ENCODE results near the gene ZNF644.

Gene ZNF644

DNA sequence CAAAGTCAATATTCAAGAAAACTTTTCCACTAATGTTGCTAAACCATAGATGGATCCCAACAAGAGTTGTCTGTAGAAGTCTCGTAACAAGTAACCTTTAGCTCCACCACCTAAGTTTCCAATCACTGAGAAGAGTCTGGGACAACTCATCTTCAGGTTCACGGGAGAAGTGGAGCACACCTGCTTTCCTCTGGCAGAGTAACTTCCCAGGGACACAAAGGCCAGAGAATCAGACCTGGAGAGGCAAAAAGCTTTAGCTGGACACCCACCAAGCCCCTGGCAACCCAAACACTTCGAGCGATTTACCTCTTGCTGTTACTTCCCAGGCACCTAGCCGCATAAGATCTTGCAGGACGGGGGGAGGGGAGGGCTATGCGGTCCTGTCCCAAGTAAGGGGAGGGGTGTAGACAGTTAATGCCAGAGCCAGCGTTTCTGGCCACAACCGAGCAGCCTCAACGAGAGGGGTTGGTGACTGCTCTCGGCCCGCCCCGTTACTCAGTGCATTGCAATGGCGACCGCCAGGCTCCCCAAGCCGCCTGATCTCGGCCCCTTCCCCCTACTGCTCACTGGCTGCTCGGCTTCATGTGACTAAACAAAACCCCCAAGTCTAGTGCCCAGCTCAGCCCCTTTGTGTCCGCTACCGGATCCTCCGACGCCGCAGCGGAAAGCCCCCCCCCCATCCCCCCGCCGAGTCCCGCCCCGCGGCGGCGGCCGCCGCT lies 709 bp downstream of the ZNF644 start:
- peak; percentile 69 for DNase-seq

- DNase-seq = no peak
Observed at GRCh38 chr1:91020486-91020885, 1.3 kb downstream of the ZNF644 start.

GRCh38 chr1:91018006-91018405 lies 3.8 kb downstream of the ZNF644 start:
- no peak for DNase-seq

DNA sequence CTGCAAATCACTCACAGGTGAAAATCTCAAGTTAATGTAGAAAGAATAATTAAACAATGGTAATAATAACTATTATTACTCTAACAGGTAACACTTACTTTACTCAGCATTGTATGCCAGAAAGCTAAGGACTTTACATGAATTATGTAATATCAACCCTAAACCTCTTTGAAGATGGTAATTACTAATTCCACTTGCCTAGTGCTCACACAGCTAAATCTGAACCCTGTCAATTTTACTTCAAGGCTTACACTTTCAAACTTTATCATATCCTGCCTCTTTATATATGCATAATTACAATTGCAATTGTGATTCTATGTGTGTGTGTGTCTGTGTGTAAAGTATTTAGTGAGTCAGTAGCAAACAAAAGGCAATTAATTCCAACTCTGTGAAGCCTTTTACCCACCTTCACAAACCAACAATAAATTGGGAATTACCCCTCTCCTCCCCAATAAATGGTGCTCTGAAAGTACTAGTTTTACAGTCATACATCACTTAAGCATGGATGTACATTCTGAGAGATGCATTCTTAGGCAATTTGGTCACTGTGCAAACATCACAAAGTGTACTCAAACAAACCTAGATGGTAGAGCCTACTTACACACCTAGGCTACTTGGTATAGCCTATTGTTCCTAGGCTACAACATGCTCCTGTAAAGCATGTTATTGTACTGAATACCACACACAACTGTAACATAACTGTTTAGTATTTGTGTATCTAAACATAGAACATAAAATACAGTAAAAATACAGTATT lies 5.9 kb downstream of the ZNF644 start:
- DNase-seq = no peak

DNA sequence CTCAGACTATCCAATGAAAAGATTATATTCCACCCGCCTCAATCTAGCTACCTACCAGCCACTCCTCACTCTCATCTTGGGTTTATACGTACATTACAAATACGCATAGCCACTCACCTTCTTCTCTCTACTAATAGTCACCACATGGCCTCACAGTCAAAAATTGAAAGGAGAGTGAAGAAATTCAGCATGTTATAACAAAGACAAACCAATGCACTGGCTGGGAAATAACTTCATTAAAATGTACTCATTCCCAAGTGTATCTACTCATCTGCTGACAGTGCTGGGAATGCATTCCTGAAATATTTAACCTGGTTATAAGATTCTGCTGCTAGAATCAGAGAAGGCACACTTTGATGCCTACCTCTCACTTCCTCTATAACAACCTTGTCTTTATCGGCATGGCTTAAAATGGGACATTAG lies 6.5 kb downstream of the ZNF644 start:
- no peak for DNase-seq

DNA sequence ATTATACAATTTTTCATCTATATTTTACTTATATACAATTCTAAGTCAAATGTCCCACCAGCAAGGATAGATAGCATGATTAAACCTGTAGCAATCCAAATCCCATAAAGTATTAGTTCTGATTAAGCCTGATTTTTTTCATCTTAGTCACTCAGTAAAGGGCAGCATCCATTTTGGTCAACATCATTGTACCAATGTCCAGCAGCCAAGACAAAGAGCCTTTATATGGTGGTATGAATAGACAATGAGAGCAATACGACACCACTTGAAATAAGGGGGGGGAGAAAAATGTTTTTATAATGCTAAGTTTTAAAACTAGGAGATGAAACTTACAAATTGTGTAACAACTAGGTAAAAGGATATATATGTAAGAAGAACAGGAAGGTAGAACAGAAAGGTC lies 7.4 kb downstream of the ZNF644 start:
- DNase-seq = no peak

DNA sequence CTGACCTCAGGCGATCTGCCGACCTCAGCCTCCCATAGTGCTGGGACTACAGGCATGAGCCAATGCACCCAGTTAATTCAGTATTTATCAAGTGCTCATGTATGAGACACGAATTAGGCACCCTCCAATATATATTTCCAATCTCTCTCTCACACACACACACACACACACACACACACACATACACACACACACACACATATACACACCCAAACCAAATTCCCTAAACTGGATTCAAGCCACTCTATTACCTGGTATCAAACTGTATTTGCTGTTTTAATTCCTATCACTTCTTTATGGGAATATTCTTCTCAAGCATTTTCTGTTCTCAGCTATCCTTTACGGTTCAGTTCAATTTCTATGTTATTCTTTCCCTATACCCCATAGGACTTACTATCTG lies 8.5 kb downstream of the ZNF644 start:
- no peak for DNase-seq

GRCh38 chr1:91012196-91012595 lies 9.6 kb downstream of the ZNF644 start:
- no peak for DNase-seq

- no peak for DNase-seq
Observed at GRCh38 chr1:91011726-91012125, 10.1 kb downstream of the ZNF644 start.

- DNase-seq = no peak
Observed at GRCh38 chr1:91007827-91008226, 14.0 kb downstream of the ZNF644 start.

GRCh38 chr1:91007092-91007491 lies 14.7 kb downstream of the ZNF644 start:
- DNase-seq = no peak

- no peak for DNase-seq
Observed at GRCh38 chr1:91006113-91006908, 15.5 kb downstream of the ZNF644 start.

DNA sequence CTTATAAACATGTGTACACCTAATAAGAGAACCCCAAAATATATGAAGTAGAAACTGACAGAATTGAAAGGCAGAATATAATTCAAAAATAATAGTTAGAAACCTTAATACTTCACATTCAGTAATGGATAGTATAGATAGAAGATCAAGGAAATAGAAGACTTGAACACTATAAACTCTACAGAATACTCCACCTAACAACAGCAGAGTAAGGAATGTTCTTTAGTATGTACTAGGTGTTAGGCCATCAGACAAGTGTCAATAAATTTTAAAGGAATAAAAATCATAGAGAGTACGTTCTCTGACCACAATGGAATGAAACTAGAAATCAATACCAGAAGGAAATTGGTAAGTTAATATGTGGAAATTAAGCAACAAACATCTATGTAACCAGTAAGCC lies 16.6 kb downstream of the ZNF644 start:
- no peak for DNase-seq

- DNase-seq = no peak
Observed at GRCh38 chr1:91004145-91004544, 17.7 kb downstream of the ZNF644 start.

DNA sequence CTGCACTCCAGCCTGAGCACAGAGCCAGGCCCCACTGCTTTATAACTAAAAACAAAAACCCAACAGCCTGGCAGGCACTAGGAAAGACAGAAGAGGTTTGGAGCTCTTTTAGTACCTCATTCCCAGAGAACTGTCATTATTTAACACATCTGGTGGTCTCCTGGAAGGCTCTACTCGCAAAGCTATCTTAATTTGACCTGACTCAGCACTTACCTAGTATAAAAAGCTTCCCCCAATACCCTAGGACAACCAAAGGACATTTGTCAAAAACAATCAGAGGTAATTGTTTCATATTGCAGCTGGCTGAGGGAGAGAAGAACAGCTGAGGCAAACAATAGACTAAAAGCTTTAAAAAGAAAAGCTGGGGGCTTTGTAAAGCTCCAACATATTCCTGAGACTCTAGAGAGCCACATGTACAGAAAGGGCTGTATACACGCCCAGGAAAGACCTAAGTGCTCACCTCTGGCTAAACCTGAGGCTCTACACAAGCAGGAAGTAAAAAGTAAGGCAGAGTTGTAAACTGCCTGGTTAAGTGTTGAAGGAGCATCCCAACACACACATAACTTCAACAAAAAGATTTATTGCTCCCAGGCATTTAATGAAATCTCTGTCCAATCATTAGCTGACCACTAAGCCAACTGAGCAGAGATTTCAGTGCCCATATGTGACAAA lies 25.0 kb downstream of the ZNF644 start:
- DNase-seq = no peak

GRCh38 chr1:90995311-90995894 lies 26.4 kb downstream of the ZNF644 start:
- no peak for DNase-seq

GRCh38 chr1:90994461-90994860 lies 27.4 kb downstream of the ZNF644 start:
- no peak for DNase-seq

- no peak for DNase-seq
Observed at GRCh38 chr1:90993245-90993644, 28.6 kb downstream of the ZNF644 start.

DNA sequence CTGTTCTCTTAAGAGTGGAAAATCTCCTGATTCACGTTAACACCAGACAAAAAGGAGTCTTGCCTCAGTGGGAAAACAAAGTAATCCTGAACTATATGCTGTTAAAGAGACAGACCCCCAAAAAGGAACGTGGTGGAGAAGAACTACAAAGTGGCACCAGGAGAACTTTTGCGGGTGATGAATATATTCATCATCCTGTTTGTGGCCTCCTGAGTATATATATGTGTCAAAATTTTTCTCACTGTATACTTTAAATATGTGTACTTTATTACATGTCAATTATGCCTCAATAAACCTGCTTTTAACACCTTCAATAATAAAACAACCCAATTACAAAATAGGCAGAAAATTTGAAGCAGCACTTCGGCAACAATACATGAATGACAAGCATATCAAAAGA lies 31.1 kb downstream of the ZNF644 start:
- DNase-seq = no peak

GRCh38 chr1:90989990-90990389 lies 31.8 kb downstream of the ZNF644 start:
- DNase-seq = no peak

DNA sequence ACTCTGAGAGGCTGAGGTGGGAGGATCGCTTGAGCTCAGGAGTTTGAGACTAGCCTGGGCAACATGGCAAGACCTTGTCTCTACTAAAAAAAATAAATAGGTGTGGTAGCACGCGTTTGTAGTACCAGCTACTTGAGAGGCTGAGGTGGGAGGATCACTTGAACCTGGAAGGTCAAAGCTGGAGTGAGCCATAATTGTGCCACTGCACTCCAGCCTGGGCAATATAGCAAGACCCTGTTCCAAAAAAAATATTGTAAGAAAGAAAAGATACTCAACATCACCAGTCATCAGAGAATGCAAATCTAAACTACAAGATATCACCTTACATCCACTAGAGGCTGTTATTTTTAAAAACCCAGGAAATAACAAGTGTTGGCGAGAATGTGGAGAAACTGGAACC lies 32.5 kb downstream of the ZNF644 start:
- no peak for DNase-seq

- DNase-seq = no peak
Observed at GRCh38 chr1:90987841-90988240, 34.0 kb downstream of the ZNF644 start.

DNA sequence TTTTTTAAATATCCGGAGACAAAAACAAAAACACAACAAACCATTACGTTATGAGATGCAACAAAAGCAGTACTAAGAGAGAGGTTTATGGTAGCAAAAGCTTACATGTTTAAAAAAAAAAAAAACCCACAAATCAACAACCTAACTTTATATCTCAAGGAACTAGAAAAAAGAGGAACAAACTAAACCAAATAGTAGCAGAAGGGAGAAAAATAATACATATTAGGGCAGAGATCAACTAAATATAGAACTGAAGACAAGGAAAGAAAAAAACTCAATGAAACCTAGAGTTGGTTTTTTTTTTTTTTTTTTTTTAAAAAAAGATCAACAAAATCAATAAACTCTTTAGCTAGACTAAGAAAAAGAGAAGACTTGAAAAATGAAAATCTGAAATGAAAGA lies 34.9 kb downstream of the ZNF644 start:
- DNase-seq = no peak
